Fibroblast of skin of left biceps (primary cell): ENCODE measurements around the gene ZNF627.
A peak's percentile ranks its signal among the peaks of the same experiment; 100 is the strongest.
"Not testable (repeated sequence)": the region's sequence is repeated elsewhere in the genome, so short reads cannot be mapped to it uniquely, and the experiment has no call there.

Experiments
- DNase-seq, 2 experiments: peaks; one replicate each; pipeline ENCODE4 v3.0.0-alpha.2; 2013; ENCODE audit warnings: low read depth in 2 of 2

ZNF627 gene

GRCh38 chr19:11624069-11624463 lies 26.8 kb downstream of the ZNF627 start:
- no peak for DNase-seq

GRCh38 chr19:11626252-11626651 lies 29.0 kb downstream of the ZNF627 start:
- DNase-seq = no peak

GRCh38 chr19:11633223-11633622 lies 35.9 kb downstream of the ZNF627 start:
- DNase-seq = no peak

GRCh38 chr19:11634018-11634662 lies 36.9 kb downstream of the ZNF627 start:
- not testable (repeated sequence) for DNase-seq

- no peak for DNase-seq
Observed at GRCh38 chr19:11639245-11639601, 41.9 kb downstream of the ZNF627 start.

GRCh38 chr19:11639602-11640471 lies 42.6 kb downstream of the ZNF627 start:
- DNase-seq = peak; percentile 58 to 63

GRCh38 chr19:11641244-11641643 lies 44.0 kb downstream of the ZNF627 start:
- DNase-seq = no peak

GRCh38 chr19:11642902-11643301 lies 45.6 kb downstream of the ZNF627 start:
- DNase-seq = no peak

- no peak for DNase-seq
Observed at GRCh38 chr19:11649941-11650340, 52.7 kb downstream of the ZNF627 start.

- no peak for DNase-seq
Observed at GRCh38 chr19:11651062-11651461, 53.8 kb downstream of the ZNF627 start.

GRCh38 chr19:11652056-11652455 lies 54.8 kb downstream of the ZNF627 start:
- DNase-seq = no peak

- DNase-seq = no peak
Observed at GRCh38 chr19:11652492-11652891, 55.2 kb downstream of the ZNF627 start.

- no peak for DNase-seq
Observed at GRCh38 chr19:11656535-11656934, 59.3 kb downstream of the ZNF627 start.

GRCh38 chr19:11657307-11657706 lies 60.0 kb downstream of the ZNF627 start:
- DNase-seq = no peak

GRCh38 chr19:11658970-11659369 lies 61.7 kb downstream of the ZNF627 start:
- no peak for DNase-seq

- no peak for DNase-seq
Observed at GRCh38 chr19:11659612-11660011, 62.3 kb downstream of the ZNF627 start.

GRCh38 chr19:11662278-11662677 lies 65.0 kb downstream of the ZNF627 start:
- no peak for DNase-seq

- no peak for DNase-seq
Observed at GRCh38 chr19:11663181-11663591, 65.9 kb downstream of the ZNF627 start.
